Measurements from ENCODE around the gene FAM13A. TPM values are rescaled to one million over a fixed set of nuclear protein-coding genes. Genes with fewer than 3 reads are reported as not detected.

FAM13A gene
- total RNA-seq, 4 donors from 2014 or later: 61.8 to 217 (median 152) TPM

GRCh38 chr4:89007338-89007939, 49.5 kb downstream of the FAM13A start:
- TF ChIP-seq, protein P1, sequence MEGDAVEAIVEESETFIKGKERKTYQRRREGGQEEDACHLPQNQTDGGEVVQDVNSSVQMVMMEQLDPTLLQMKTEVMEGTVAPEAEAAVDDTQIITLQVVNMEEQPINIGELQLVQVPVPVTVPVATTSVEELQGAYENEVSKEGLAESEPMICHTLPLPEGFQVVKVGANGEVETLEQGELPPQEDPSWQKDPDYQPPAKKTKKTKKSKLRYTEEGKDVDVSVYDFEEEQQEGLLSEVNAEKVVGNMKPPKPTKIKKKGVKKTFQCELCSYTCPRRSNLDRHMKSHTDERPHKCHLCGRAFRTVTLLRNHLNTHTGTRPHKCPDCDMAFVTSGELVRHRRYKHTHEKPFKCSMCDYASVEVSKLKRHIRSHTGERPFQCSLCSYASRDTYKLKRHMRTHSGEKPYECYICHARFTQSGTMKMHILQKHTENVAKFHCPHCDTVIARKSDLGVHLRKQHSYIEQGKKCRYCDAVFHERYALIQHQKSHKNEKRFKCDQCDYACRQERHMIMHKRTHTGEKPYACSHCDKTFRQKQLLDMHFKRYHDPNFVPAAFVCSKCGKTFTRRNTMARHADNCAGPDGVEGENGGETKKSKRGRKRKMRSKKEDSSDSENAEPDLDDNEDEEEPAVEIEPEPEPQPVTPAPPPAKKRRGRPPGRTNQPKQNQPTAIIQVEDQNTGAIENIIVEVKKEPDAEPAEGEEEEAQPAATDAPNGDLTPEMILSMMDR (IDR thresholded peaks at IDR 0.05; ENCODE audit: low read depth): no peak

- TF ChIP-seq, protein P1 (IDR thresholded peaks at IDR 0.05; ENCODE audit: low read depth): no peak
Observed at GRCh38 chr4:89006307-89006706, 50.7 kb downstream of the FAM13A start.

GRCh38 chr4:89001647-89002445, 55.1 kb downstream of the FAM13A start:
- TF ChIP-seq, protein P1 (IDR thresholded peaks at IDR 0.05; ENCODE audit: low read depth): no peak

DNA sequence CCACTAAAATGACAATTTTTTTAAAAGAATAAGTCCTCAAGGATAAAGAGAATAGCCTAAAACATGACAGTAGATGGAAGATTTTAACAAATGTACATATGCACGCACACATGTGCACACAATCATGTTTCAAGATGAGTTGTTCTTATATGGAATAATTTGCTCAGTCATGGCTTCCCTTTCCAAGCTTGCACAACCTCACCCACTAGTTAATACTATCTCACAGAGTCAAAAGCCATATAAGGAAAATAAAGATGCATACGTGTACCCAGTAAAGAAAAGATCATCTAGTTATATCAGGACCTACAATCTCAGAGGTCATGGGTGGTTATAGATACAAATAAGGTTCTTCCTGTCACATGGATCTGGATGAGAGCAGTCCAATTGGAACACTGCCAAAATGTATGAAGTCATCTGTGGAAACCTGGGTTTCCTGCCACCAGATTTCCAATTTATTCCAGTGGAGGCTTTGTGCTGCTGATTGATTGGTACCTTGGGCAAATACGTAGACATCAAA, 56.1 kb downstream of the FAM13A start:
- TF ChIP-seq, protein P1 (IDR thresholded peaks at IDR 0.05; ENCODE audit: low read depth): no peak

GRCh38 chr4:89000382-89000781, 56.6 kb downstream of the FAM13A start:
- TF ChIP-seq, protein P1 (IDR thresholded peaks at IDR 0.05; ENCODE audit: low read depth): no peak

DNA sequence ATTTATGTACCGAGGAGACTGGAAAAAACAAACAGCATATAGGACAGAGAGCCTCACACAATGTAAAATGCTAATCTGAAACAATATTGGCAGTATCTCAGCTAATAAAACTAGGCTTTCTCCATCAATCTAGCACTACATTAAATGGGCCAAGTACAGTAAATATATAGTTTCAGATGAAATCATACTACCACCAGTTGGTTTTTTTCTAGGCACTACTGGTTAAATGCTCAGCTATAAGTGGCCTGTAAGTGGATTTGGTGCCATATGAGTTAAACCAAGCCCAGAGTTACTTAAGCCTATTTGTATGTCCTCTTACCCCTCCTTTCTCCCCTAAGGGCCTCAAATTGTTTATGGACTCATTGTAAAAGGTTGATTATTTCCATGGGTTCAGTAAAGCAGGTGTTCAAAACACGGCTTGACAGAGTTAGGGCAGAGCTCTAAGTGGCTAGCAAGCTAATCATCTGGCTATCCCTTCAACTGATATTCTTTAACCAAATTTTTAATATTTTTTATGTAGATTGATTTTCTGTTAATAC, 57.5 kb downstream of the FAM13A start:
- TF ChIP-seq, protein P1 (IDR thresholded peaks at IDR 0.05; ENCODE audit: low read depth): no peak

DNA sequence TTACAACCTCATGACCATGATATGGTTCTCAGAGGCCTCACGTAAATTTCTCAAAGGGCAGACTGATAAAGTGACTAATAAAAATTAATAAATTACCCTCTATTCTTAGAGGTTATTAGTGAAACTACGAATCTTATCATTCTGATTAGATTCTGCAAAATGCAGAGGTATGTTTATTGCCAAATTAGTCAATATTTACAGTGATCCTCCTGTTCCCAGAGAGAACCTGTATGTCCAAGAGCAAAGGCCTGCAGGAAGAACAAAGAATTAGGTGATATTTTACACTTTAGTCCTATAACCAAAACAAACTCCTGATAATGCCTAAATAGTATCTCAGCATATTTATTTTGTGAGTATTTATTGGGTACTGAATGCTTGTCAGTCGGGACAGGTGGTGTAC, 58.1 kb downstream of the FAM13A start:
- TF ChIP-seq, protein P1 (IDR thresholded peaks at IDR 0.05; ENCODE audit: low read depth): no peak

Data from subcutaneous adipose tissue (tissue), 4 donors.